PC-3 (cell line): ENCODE data around the gene AEBP2.

ENCODE experiments used
- EZH2 ChIP-seq: fragments of 300-600 bp; sonication (generic); IDR thresholded peaks from one replicate; pipeline ENCODE4 v1.6.1; 2017; ENCODE audit warnings: antibody characterized with exemption, mild to moderate bottlenecking, low read length; ENCODE audit not compliant: unreplicated experiment
- EZH2phosphoT487 ChIP-seq: fragments of 300-600 bp; sonication (generic); IDR thresholded peaks from 2 replicates; pipeline ENCODE4 v1.6.1; 2018; ENCODE audit warnings: mild to moderate bottlenecking, antibody characterized with exemption, low read length, borderline replicate concordance
- TF ChIP-seq, protein P1 (sequence below): fragments of 300-600 bp; sonication (generic); conservative IDR thresholded peaks from 2 replicates; pipeline ENCODE4 v1.5.1; 2017; ENCODE audit warnings: antibody characterized with exemption, low read depth, mild to moderate bottlenecking, low read length

DNA sequence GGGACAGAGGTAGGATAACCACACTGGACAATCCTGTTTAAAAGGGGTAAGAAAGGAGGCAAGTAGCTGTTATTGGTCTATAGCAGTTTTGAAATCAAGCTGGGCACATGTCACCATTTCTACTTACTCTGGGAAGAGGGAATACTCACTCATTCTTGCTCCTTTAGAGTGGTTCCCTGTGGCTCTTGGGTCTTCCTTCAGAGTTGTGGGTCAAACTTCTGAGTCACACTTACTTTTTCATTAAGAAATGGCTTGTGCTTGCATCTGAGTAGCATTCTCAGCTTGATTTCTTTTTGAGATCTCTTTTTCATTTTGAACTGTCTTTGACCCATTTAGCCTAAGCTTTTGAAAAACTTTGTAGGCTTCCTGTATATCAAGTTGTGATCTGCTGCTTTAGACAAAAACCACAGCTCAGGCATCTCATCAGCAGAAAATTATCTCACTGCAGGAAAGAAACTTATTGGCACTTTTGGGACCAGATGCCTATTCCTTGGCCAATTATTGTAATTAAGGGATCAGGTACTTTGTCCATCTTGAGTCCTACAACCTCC, 122.2 kb downstream of the AEBP2 start:
- TF ChIP-seq, protein P1, sequence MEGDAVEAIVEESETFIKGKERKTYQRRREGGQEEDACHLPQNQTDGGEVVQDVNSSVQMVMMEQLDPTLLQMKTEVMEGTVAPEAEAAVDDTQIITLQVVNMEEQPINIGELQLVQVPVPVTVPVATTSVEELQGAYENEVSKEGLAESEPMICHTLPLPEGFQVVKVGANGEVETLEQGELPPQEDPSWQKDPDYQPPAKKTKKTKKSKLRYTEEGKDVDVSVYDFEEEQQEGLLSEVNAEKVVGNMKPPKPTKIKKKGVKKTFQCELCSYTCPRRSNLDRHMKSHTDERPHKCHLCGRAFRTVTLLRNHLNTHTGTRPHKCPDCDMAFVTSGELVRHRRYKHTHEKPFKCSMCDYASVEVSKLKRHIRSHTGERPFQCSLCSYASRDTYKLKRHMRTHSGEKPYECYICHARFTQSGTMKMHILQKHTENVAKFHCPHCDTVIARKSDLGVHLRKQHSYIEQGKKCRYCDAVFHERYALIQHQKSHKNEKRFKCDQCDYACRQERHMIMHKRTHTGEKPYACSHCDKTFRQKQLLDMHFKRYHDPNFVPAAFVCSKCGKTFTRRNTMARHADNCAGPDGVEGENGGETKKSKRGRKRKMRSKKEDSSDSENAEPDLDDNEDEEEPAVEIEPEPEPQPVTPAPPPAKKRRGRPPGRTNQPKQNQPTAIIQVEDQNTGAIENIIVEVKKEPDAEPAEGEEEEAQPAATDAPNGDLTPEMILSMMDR: no peak
- TF ChIP-seq EZH2: no peak
- TF ChIP-seq EZH2phosphoT487: no peak
